Upper lobe of left lung (tissue), 6 donors: ENCODE data around the gene TMEM150A. TPM values are rescaled to one million over a fixed set of nuclear protein-coding genes. Genes with fewer than 3 reads are reported as not detected.
A peak's percentile ranks its signal among the peaks of the same experiment; 100 is the strongest.

ENCODE experiments used
- ATAC-seq, 2 donors: fragments of 200-7000 bp; cut with Tn5 transposase; one replicate each; pipeline ENCODE4 v1.9.1; 2022; ENCODE audit warnings: mild to moderate bottlenecking in 2 of 2, moderate library complexity in 2 of 2; ENCODE audit not compliant: low FRiP score in 2 of 2
- DNase-seq, 2 donors: peaks; one replicate each; pipeline ENCODE4 v3.0.0-alpha.2; 2019 to 2020
- H3K27ac ChIP-seq, 4 donors: fragments of 200-600 bp; sonication (generic); one replicate each; pipeline ENCODE4 v1.5.1; 2016 to 2019
- H3K27me3 ChIP-seq, 4 donors: fragments of 200-600 bp; sonication (generic); one replicate each; pipeline ENCODE4 v1.5.1; 2017 to 2019
- H3K36me3 ChIP-seq, 4 donors: fragments of 200-600 bp; sonication (generic); one replicate each; pipeline ENCODE4 v1.5.1; 2016 to 2019
- H3K4me1 ChIP-seq, 4 donors: fragments of 200-600 bp; sonication (generic); one replicate each; pipeline ENCODE4 v1.5.1; 2018 to 2019
- H3K4me3 ChIP-seq, 4 donors: fragments of 200-600 bp; sonication (generic); one replicate each; pipeline ENCODE4 v1.5.1; 2017 to 2019; ENCODE audit warnings: mild to moderate bottlenecking in 2 of 4, moderate library complexity in 1 of 4
- H3K9me3 ChIP-seq, 4 donors: fragments of 200-600 bp; sonication (generic); one replicate each; pipeline ENCODE4 v1.5.1; 2018 to 2019
- EP300 ChIP-seq, 4 donors: sonication (generic); formaldehyde crosslinking; IDR thresholded peaks; one replicate each; pipeline ENCODE4 v1.5.1; 2017; ENCODE audit warnings: antibody characterized with exemption in 4 of 4, control low read depth in 2 of 4
- POLR2A ChIP-seq, 4 donors: fragments of 450-650 bp; IDR thresholded peaks; one replicate each; pipeline ENCODE4 v1.5.1; 2016 to 2017; ENCODE audit warnings: antibody characterized with exemption in 4 of 4, mild to moderate bottlenecking in 2 of 4
- POLR2AphosphoS5 ChIP-seq, 2 donors: sonication (generic); formaldehyde crosslinking; IDR thresholded peaks; one replicate each; pipeline ENCODE4 v1.5.1; 2017; ENCODE audit warnings: antibody characterized with exemption in 2 of 2
- WGBS, 2 donors: methylation state at CpG; one replicate each; pipeline ENCODE4 v1.1.5; 2017 to 2018; 5-methylcytosine and 5-hydroxymethylcytosine counted together
- total RNA-seq, 6 donors: library from RNA; depleted of rRNA in 4 of 6; stranded (reverse); fragments of >200 nt in 4 of 6; gene quantifications; one replicate each; pipeline versions ENCODE4 v1.1.0 to v1.2.1, GENCODE V29; 2016 to 2021
- TF ChIP-seq, protein P1 (sequence below), 6 experiments: fragments of 450-650 bp in 4 of 6; fragments of 200-600 bp in 2 of 6; sonication (generic) in 2 of 6; IDR thresholded peaks; one replicate each; pipeline ENCODE4 v1.5.1; 2016 to 2019; ENCODE audit warnings: antibody characterized with exemption in 6 of 6
- donor health status: DM: no; HTN: no; CAD: no; lungs with moderate emphysema.
- donor health status: DM: no; HTN: yes; CAD: no; lungs with severe emphysema.

The TMEM150A gene
- total RNA-seq, 6 donors from 2014 or later = 18.9 to 45.8 (median 32.0) TPM

DNA sequence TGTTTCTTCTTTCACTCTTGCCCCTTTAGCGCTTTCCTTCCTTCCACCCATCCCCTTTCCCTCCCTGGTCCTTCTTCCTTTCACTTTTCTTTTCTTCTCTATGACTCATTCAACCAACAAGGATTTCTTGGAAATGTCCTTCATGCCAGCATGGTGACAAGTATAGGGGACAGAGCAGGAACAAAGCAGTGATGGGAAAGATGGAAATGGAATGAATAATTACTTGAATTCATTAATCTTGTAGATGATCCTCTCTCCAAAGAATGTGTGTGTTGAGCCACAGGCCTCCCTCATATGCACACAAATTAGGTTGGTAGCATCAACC lies 16.8 kb downstream of the TMEM150A start:
- Histone ChIP-seq H3K27ac (peak overlapping the region; percentile 89 to 97 (median 96)), H3K27me3 (no peaks in the 10 kb centered on the region), H3K4me1 (peaks cover 81 to 93% (median 91%) of the 10 kb centered on the region in 4 donors), H3K9me3 (no peaks in the 10 kb centered on the region), H3K4me3 (peak overlapping the region in 3 of 4 donors; percentile 59 to 69 (median 63)), H3K36me3 (peaks cover 0 to 20% (median 9%) of the 10 kb centered on the region in 4 donors)
- 34 to 36% methylated on average over 1 of the region's 1 CpG for WGBS, 2 donors
- DNase-seq = no peak
- peak in 3 of 4 donors; percentile 79 to 90 (median 89) for TF ChIP-seq EP300 (IDR thresholded peaks at IDR 0.05)
- peak in 1 of 2 donors; percentile 94 for TF ChIP-seq POLR2AphosphoS5 (IDR thresholded peaks at IDR 0.05)
- TF ChIP-seq POLR2A (IDR thresholded peaks at IDR 0.05) = no peak
- TF ChIP-seq, protein P1, sequence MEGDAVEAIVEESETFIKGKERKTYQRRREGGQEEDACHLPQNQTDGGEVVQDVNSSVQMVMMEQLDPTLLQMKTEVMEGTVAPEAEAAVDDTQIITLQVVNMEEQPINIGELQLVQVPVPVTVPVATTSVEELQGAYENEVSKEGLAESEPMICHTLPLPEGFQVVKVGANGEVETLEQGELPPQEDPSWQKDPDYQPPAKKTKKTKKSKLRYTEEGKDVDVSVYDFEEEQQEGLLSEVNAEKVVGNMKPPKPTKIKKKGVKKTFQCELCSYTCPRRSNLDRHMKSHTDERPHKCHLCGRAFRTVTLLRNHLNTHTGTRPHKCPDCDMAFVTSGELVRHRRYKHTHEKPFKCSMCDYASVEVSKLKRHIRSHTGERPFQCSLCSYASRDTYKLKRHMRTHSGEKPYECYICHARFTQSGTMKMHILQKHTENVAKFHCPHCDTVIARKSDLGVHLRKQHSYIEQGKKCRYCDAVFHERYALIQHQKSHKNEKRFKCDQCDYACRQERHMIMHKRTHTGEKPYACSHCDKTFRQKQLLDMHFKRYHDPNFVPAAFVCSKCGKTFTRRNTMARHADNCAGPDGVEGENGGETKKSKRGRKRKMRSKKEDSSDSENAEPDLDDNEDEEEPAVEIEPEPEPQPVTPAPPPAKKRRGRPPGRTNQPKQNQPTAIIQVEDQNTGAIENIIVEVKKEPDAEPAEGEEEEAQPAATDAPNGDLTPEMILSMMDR (IDR thresholded peaks at IDR 0.05) = no peak
- ATAC-seq = peak in 1 of 2 donors; percentile 15

DNA sequence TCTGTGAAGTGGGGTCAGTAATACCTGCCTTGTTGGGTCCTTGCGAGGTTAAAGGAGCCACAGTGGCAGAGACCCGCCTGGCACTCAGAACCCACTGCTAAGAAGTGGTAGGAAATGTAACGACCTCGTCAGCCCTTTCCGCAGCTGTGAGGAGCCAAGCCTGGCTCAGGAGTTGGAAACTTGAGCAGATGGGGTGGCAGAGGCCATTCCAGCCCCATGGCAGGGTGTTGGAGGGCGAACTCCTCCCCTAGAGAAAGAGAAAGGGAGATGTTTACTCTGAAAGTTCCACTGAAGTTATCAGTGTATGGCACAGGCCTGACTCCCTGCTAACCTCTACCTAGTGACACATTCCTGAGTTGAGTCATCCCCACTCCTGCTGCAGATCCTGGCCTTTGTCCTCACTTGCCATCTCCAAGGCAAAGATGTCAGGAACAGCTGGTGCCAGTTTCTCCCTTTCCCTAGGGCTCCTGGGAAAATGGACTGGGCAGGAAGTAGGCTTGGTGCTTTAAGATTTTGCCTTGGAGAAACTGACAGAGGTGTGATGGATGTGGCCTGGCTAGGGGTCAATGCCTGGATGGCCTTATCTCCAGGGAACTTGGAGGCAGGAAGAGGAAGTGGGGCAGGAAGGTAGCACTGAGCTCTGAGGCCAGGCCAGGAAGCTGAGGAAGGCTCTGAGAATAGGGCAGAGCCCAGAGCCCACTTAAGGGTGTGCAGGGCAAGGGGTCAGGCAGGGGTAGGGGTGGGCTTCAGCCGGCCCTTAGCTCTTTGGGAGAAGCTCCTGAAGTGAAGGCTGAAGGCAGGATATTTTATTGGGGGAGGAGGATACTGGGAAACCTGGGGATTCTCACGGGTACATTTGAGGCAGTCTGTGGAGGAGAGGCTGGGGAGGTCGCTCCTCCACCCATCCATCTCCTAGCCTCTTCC lies 17.4 kb downstream of the TMEM150A start:
- Histone ChIP-seq H3K4me1 (peaks cover 78 to 93% (median 91%) of the 10 kb centered on the region in 4 donors), H3K27me3 (no peaks in the 10 kb centered on the region), H3K4me3 (peak overlapping the region; percentile 49 to 69 (median 61)), H3K27ac (peak overlapping the region; percentile 89 to 97 (median 96)), H3K9me3 (no peaks in the 10 kb centered on the region), H3K36me3 (peaks cover 0 to 20% (median 9%) of the 10 kb centered on the region in 4 donors)
- peak in 1 of 2 donors; percentile 60 for DNase-seq
- peak; percentile 61 to 76 for ATAC-seq
- 24 to 36% methylated on average over 8 to 9 of the region's 9 CpGs for WGBS, 2 donors
- TF ChIP-seq, protein P1 (IDR thresholded peaks at IDR 0.05) = no peak
- peak in 2 of 4 donors; percentile 48 to 64 for TF ChIP-seq EP300 (IDR thresholded peaks at IDR 0.05)
- TF ChIP-seq POLR2AphosphoS5 (IDR thresholded peaks at IDR 0.05) = peak; percentile 88 to 92

DNA sequence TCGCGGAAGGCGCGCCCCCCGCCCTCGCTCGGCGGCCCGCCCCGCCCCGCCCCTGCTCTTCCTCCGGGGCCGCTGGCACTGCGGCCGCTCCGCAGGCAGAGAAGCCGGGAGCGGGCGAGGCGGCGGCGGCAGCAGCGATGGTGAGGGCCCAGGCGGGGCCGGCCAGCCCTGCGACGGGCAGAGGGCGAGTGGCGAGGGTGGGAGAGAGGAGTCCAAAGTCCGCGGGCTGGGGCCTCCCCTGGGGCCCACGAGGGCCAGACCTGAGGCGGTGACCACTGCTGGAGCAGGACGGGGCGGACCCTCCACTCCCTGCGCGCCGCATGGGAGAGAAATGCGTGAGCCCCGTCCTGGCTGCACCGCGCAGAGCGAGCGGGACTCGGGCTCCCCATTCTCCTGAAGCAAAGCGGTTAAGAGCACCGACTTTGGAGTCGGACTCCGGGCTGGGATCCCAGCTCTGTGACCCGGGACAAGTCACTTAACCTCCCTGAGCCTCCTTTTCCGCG lies 18.1 kb downstream of the TMEM150A start, which contains the start of gene VAMP5:
Gene VAMP5, plus strand, starts transcription at position 78 of the 503 bp plus-strand sequence. Its CDS starts 60 bp downstream, at position 138.
- peak; percentile 43 to 66 for TF ChIP-seq POLR2AphosphoS5 (IDR thresholded peaks at IDR 0.05)
- peak in 1 of 4 donors; percentile 63 for TF ChIP-seq POLR2A (IDR thresholded peaks at IDR 0.05)
- TF ChIP-seq EP300 (IDR thresholded peaks at IDR 0.05) = no peak
- no peaks in the 10 kb centered on the region for H3K9me3 ChIP-seq
- WGBS, 2 donors = 8 to 19% methylated on average over 2 to 29 of the region's 52 CpGs
- H3K36me3 ChIP-seq = peaks cover 0 to 20% (median 10%) of the 10 kb centered on the region in 4 donors
- DNase-seq = peak in 1 of 2 donors; percentile 90
- ATAC-seq = peak; percentile 7 to 83
- H3K27me3 ChIP-seq = no peaks in the 10 kb centered on the region
- peak within 1 kb of the TSS; percentile 89 to 97 (median 96) for H3K27ac ChIP-seq
- H3K4me1 ChIP-seq = peaks cover 78 to 93% (median 91%) of the 10 kb centered on the region in 4 donors
- H3K4me3 ChIP-seq = peak within 1 kb of the TSS; percentile 49 to 69 (median 61)

DNA sequence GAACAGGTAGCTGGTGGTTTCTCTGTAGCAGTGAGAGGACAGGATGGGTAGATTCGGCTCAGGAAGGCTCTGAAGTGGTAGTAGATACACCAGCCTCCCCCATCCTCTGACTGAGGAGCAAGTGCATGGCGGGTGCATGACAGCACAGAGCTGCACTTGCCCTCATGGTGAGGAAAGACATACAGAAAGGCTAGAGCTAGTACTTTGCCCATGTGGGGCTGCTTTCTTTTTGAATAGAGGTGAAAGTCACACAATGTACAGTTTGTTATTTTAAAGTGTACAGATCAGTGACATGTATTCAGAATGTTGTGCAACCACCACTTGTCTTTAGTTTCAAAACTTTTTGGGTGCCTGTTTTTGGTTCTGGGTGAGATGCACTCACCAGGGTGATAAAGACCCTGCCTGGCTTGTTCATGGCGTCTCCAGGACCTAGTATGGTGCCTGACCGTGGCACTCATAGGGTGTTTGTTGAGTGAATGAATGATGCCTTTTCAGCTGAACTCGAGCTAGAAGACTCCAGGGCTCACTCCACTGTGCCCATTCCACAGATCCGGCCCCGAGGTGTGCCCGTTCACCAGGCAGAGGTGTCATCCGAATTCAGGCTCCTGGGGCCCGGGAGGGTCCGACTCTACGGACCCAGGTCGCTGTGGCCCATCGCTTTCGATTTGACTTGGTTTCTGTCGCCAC lies 18.7 kb downstream of the TMEM150A start:
- Histone ChIP-seq H3K4me1 (peaks cover 78 to 93% (median 91%) of the 10 kb centered on the region in 4 donors), H3K36me3 (peaks cover 0 to 20% (median 10%) of the 10 kb centered on the region in 4 donors), H3K27me3 (no peaks in the 10 kb centered on the region), H3K27ac (peak overlapping the region; percentile 89 to 97 (median 96)), H3K4me3 (peak overlapping the region; percentile 49 to 69 (median 61)), H3K9me3 (no peaks in the 10 kb centered on the region)
- TF ChIP-seq POLR2AphosphoS5 (IDR thresholded peaks at IDR 0.05) (no peak), POLR2A (IDR thresholded peaks at IDR 0.05) (no peak)
- TF ChIP-seq, protein P1 (IDR thresholded peaks at IDR 0.05) = no peak
- ATAC-seq (no peak), DNase-seq (no peak)
- 29 to 49% methylated on average over 6 to 16 of the region's 16 CpGs for WGBS, 2 donors
